ENCODE data around the gene DLG5.

DLG5 gene

GRCh38 chr10:77943121-77943901 is 16.8 kb upstream of the DLG5 start:
- DNase-seq (ENCODE audit: low spot score): no peak

GRCh38 chr10:77941790-77942189 is 15.2 kb upstream of the DLG5 start:
- DNase-seq (ENCODE audit: low spot score): no peak

- DNase-seq (ENCODE audit: low spot score): no peak
These were observed 14.1 kb upstream of the DLG5 start for GRCh38 chr10:77940627-77941026.

DNA sequence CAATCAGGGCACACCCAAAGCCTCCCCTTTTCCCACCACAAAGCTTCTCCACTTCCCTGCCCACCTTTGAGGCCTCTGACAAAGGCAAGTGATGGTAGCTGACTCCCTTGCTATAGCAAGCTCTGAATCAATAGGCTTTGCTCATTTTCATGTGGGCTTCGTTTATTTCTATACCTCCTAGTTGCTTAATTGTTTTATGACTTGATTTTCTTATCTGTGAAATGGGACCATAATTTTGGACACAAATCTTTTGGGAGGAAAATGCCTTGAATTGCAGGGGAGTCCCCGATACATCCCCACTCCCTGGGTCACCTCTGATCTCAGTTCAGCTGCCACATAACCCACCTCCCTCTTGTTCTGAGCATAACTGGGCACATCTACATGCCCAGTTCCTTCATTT is 13.7 kb upstream of the DLG5 start:
- no peak for DNase-seq (ENCODE audit: low spot score)

DNA sequence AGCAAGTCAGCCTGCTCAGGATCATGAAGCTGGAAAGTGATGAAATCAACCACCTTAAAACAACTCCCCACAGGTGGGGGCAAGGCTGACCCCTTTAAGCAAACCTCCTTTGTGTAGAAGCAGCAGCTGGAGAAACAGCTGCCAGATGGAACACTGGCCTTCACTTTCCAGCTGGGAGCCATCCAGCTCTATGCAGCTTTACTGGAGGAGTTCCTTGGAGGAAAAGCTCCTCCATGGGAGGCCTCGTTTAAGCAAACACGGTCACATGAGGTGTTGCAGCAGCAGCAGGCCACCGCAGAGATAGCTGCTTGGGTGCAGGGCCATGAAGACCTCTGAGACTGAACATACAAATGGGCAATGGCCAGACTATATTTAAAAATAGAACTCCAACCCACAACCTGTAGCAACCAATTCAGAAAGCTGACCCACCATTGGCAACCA is 13.0 kb upstream of the DLG5 start:
- DNase-seq (ENCODE audit: low spot score): no peak

DNA sequence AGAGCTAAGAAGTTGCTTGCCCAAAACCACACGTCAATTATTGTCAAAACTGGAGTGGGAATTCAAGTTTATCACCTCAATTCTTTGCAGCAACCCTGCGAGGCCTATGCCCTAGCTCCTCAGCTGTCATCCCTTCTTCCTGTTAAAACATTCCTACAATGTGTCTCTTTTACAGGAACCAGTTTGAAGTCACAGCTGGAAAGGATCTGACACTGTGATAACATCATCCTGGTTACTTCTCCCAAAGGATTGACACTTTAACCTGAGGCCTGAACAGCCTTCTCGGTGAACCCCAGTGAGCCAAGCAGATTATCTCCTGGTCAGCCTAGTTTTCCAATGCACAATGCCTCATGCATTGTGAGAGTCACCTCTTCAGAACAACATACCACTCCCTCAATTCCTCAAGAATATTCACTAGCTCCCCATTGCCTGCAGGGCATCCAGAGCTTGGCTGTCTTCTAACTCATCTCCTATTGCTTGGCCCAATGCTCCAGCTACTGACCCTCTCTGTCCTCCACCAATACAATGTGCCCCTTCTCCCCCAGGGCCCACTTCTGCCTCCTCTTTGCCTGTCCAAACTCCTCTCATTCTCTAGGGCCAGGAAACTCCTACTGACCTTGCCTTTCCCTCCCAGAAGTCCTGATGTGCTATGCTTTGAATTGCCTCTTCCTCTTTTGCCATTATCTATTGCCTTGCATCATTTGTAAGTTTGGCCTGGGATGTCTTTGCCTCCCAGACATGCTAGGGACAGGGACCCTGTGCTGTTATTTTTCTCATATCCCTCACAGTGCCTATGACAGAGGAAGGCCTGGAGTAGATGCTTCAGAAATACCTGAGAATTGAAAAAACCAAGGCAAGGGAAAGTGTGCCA is 10.4 kb upstream of the DLG5 start:
- DNase-seq (ENCODE audit: low spot score): no peak

DNA sequence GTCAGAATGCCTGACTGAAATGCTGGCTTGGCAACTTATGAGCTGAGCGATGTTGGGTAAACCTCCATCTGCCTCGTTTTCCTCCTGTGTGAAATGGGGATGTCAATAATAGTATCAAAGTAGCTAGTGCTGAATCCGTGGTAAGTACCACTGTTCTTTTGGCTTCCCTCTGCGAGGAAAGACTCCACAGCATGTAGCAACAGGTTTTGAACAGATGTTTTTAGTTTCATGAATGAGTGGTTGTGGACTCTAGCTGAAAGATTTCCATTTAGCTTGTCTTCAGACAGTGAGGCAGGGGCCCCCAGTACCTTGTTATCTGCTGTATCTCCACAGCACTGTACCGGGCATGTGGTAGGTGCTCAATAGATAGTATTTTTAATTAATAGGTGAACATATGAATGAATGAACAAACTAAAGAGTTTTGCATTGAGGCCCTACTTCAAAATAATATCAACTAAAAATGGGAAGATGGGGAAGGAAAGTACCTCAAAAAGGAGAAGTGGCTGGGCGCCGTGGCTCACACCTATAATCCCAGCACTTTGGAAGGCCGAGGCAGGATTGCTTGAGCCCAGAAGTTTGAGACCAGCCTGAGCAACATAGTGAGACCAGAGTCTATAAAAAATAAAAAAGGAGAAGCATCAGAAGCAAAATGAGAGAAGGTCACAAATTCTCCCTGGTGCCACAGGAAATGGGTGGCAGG is 5.6 kb upstream of the DLG5 start:
- DNase-seq (ENCODE audit: low spot score): no peak

DNA sequence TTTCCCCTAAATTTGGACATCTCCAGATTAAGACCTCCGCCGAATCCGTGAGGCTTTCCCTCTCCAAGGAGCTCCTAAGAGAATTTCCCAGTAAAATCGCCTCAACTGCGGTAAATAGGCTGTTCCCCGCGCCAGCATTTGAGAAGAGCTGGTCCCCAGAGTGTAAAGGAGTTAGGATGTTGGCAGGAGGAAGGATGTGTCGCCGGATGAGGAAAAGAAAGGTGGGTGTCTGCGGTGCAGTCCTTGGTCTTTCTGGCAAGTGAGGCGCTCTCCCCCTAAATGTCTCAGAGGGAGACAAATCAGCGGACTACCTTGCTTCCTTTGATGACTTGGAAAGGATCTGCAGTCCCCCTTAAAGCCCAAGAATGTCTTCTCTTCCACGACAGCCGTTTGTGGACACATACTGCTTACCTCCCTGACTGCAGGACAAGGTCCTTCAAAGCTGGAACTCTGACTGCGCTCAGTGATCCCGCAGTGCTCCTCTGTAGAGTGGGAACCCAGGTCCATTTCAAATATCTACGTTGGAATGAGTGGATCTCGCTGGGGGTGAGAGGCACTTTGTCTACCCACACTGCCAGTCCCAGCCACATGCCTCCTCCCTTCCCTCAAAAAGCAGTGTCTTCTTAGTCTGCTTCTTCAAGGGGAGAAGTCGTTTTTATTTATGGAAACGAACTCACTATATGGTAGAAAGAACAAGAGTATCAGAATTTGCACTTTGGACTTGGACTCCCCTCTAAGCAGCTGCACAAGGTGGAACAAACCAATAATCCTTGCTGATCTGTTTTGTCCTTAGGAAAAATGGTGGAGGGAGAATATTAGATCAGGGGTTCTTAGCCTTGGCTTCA is 1.1 kb upstream of the DLG5 start:
- DNase-seq (ENCODE audit: low spot score): peak; percentile 43

DNA sequence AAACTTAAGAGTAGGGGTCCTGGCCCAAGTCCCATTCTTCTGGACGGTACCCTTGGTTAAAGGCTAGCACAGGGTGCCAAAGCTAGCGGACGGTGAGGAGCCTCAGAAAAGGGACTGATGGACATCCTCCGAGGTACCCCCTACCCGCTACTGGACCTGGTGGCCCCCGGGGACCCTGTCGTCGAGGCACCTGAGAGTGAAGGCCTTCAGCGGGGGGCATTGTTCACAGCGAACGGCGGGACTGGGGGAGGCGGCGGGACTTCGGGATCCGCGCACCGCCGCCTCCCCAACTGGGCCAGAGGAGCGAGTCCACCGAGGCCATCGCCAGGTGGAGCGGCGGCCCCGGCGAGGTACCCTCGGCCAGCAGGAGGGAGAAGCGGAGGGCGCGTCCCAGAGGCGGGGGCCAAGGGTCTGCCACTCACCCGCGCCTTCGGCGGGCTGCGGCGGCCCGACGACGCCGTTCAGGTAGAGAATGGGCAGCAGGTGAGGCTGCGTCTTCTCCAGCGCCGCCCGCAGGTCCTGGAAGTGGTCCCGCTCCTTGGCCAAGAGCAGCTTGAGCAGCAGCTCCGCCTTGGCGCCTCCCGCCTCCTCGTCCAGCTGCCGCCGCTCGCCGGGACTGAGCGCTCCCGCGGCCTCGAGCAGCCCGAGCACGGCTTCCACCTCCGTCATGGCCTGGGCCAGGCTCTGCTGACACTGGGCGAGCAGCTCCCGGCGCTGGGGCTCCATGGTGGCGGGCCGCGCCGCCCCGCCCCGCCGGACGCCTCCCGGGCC is 575 bp downstream of the DLG5 start:
- peak; percentile 68 for DNase-seq (ENCODE audit: low spot score)

DNA sequence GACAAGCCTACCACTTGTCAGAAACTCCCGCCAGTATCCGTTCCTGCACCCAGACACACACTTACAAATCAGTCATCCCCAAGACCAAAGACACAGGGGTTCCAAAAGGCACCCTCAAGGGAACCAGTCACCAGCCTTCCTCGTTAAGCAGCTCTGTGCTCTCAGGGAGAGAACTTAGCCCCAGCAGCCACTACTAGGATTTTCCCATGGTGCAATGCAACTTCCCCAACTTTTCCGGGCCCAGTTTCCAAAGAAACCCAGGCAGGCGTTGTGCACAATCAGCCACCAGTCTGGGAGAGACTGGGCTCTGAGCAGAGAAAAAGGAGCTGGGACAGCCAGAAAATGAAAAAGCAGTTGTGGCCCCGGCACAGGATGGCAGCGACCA is 1.2 kb downstream of the DLG5 start:
- no peak for DNase-seq (ENCODE audit: low spot score)

DNA sequence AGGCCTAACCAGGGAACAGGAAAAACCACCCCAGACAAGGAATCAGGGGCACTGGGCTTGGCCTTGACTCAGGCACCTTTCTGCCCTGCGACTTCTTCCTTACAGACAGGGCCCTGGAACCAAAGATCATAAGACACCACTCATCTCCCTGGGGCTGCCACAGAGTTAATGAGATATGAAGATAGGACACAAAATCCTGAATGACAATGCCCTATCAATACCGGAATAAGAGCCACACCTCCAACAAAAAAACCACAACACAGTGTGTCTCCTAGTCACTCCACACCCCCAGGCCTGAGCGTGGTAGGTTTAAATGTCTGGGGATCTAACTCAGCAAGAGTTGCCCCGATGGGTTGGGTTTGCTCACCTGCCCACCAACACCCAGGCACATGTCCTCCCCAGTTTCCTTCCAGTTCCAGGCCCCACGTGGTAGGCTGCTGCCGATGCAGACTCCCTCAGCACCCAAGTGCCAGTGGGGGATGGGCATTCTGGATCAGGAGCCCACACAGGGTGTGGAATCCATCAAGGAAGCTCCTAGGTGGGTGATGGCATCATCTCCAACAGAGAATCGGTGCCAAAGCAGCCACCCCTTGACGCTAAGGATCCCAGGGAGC is 3.9 kb downstream of the DLG5 start:
- DNase-seq (ENCODE audit: low spot score): no peak

DNA sequence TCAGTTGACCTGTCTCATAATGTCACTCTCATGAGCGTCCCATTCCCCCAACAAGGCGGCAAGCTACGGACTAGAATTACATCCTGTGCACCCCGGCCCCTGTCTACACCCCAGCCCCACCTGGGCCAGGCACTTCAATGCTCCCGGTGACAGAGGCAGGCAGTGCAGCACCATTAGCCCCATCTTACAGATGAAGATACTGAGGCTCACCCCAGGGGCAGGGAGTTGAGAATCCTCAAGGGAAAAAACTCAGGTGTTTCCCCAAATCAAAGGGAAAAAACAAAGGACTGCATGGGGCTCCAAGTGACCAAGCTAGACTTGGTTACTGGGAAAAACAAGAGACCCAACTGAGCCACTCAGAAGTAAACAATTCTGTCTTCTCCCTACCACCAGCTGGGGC is 4.5 kb downstream of the DLG5 start:
- no peak for DNase-seq (ENCODE audit: low spot score)

- no peak for DNase-seq (ENCODE audit: low spot score)
These were observed 5.2 kb downstream of the DLG5 start for GRCh38 chr10:77921395-77921794.

- DNase-seq (ENCODE audit: low spot score): no peak
These were observed 6.1 kb downstream of the DLG5 start for GRCh38 chr10:77920495-77920894.

DNA sequence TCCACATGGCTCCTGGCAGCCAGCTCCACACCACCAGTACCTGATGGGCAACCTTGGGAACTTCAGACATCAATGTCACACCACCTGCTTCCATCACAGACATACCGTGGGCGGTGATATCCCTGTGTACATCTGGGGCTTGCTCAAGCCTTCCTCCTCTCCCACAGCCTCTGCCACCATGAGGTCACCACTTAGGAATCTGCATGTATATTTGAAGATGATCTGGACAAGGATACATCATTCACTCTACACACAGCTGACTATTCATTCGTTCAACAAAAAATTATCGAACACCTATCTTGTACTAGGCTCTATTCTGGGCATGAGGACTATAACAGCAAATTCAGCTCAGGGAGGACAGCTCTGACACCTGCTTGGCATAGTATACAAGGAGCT is 6.8 kb downstream of the DLG5 start:
- no peak for DNase-seq (ENCODE audit: low spot score)

- DNase-seq (ENCODE audit: low spot score): no peak
These were observed 11.0 kb downstream of the DLG5 start for GRCh38 chr10:77915319-77916105.

- DNase-seq (ENCODE audit: low spot score): no peak
These were observed 13.5 kb downstream of the DLG5 start for GRCh38 chr10:77913090-77913489.

- no peak for DNase-seq (ENCODE audit: low spot score)
These were observed 14.0 kb downstream of the DLG5 start for GRCh38 chr10:77912576-77912975.

GRCh38 chr10:77911535-77912123 is 14.9 kb downstream of the DLG5 start:
- no peak for DNase-seq (ENCODE audit: low spot score)
